ENCODE measurements around the gene LRRC4B. TPM values are rescaled to one million over a fixed set of nuclear protein-coding genes. Genes with fewer than 3 reads are reported as not detected.
"Not testable (repeated sequence)": the region's sequence is repeated elsewhere in the genome, so short reads cannot be mapped to it uniquely, and the experiment has no call there.

Gene LRRC4B
- total RNA-seq, 4 donors from 2014 or later: 0.23 to 1.8 (median 0.35) TPM

GRCh38 chr19:50590191-50590590 lies 22.0 kb upstream of the LRRC4B start:
- H3K4me3 ChIP-seq (ENCODE audit: low read depth, poor library complexity, severe bottlenecking): no peak overlapping the region
- WGBS, 2 donors: 53 to 70% methylated on average over 3 of the region's 3 CpGs
- DNase-seq (ENCODE audit: low spot score in 2 of 2): no peak
- TF ChIP-seq CTCF (IDR thresholded peaks at IDR 0.05) (no peak), POLR2A (IDR thresholded peaks at IDR 0.05) (no peak)
- intact Hi-C loops (cut with DNase I; ENCODE audit: low total_unique reads): no loop called here

- intact Hi-C loops (cut with DNase I; ENCODE audit: low total_unique reads); DNase-seq (ENCODE audit: low spot score in 2 of 2); H3K4me3 ChIP-seq (ENCODE audit: low read depth, poor library complexity, severe bottlenecking): not testable (repeated sequence)
- WGBS, 2 donors: 83% methylated on average over 21 to 24 of the region's 24 CpGs
Observed at GRCh38 chr19:50581795-50582660, 13.8 kb upstream of the LRRC4B start.

- TF ChIP-seq POLR2A (IDR thresholded peaks at IDR 0.05) (no peak), CTCF (IDR thresholded peaks at IDR 0.05) (no peak)
- 83 to 84% methylated on average over 13 of the region's 13 CpGs for WGBS, 2 donors
Observed at GRCh38 chr19:50580970-50581634, 12.9 kb upstream of the LRRC4B start.

GRCh38 chr19:50580240-50580639 lies 12.0 kb upstream of the LRRC4B start:
- intact Hi-C loops (cut with DNase I; ENCODE audit: low total_unique reads): no loop called here
- WGBS, 2 donors: 88 to 90% methylated on average over 6 of the region's 6 CpGs
- no peak overlapping the region for H3K4me3 ChIP-seq (ENCODE audit: low read depth, poor library complexity, severe bottlenecking)
- TF ChIP-seq POLR2A (IDR thresholded peaks at IDR 0.05): no peak
- DNase-seq (ENCODE audit: low spot score in 2 of 2): no peak

More at GRCh38 chr19:50580970-50581634, 12.9 kb upstream of the LRRC4B start:
- intact Hi-C loops (cut with DNase I; ENCODE audit: low total_unique reads): no loop called here
- DNase-seq (ENCODE audit: low spot score in 2 of 2): no peak
- H3K4me3 ChIP-seq (ENCODE audit: low read depth, poor library complexity, severe bottlenecking): no peak overlapping the region

- 78 to 94% methylated on average over 3 of the region's 3 CpGs for WGBS, 2 donors
- intact Hi-C loops (cut with DNase I; ENCODE audit: low total_unique reads); H3K4me3 ChIP-seq (ENCODE audit: low read depth, poor library complexity, severe bottlenecking); DNase-seq (ENCODE audit: low spot score in 2 of 2): not testable (repeated sequence)
Observed at GRCh38 chr19:50576769-50577168, 8.5 kb upstream of the LRRC4B start.

- 70 to 76% methylated on average over 13 of the region's 13 CpGs for WGBS, 2 donors
- H3K4me3 ChIP-seq (ENCODE audit: low read depth, poor library complexity, severe bottlenecking): no peak overlapping the region
- DNase-seq (ENCODE audit: low spot score in 2 of 2): no peak
- intact Hi-C loops (cut with DNase I; ENCODE audit: low total_unique reads): no loop called here
- TF ChIP-seq POLR2A (IDR thresholded peaks at IDR 0.05) (no peak), CTCF (IDR thresholded peaks at IDR 0.05) (no peak)
Observed at GRCh38 chr19:50573741-50574461, 5.7 kb upstream of the LRRC4B start.

- intact Hi-C loops (cut with DNase I; ENCODE audit: low total_unique reads): no loop called here
- 72 to 76% methylated on average over 11 of the region's 11 CpGs for WGBS, 2 donors
- H3K4me3 ChIP-seq (ENCODE audit: low read depth, poor library complexity, severe bottlenecking): no peak overlapping the region
- no peak for DNase-seq (ENCODE audit: low spot score in 2 of 2)
- TF ChIP-seq CTCF (IDR thresholded peaks at IDR 0.05): no peak
- no peak for TF ChIP-seq POLR2A (IDR thresholded peaks at IDR 0.05)
Observed at GRCh38 chr19:50570997-50571396, 2.8 kb upstream of the LRRC4B start.

Data from lower leg skin (tissue), 4 donors.